H9 (cell line): ENCODE measurements around the gene PIM3. TPM values are rescaled to one million over a fixed set of nuclear protein-coding genes. Genes with fewer than 3 reads are reported as not detected.
A peak's percentile ranks its signal among the peaks of the same experiment; 100 is the strongest.

ENCODE experiments used
- DNase-seq: peaks from one replicate; pipeline ENCODE4 v3.0.0-alpha.2; 2017
- H2AFZ ChIP-seq: one replicate; pipeline ENCODE4 v1.6.1; 2013; ENCODE audit warnings: mild to moderate bottlenecking, low read length, control low read depth, moderate library complexity
- H2AK5ac ChIP-seq: 2 replicates; pipeline ENCODE4 v1.6.1; 2013; ENCODE audit warnings: low read length, control low read depth, mixed read lengths; ENCODE audit not compliant: insufficient read length
- H2BK120ac ChIP-seq: one replicate; pipeline ENCODE4 v1.6.1; 2013; ENCODE audit warnings: low read depth, mild to moderate bottlenecking, low read length, control low read depth, inconsistent platforms; ENCODE audit not compliant: poor library complexity, severe bottlenecking
- H2BK12ac ChIP-seq: 2 replicates; pipeline ENCODE4 v1.6.1; 2013; ENCODE audit warnings: low read length, control low read depth, mixed read lengths, low read depth; ENCODE audit not compliant: insufficient read length
- H2BK15ac ChIP-seq: 2 replicates; pipeline ENCODE4 v1.6.1; 2013; ENCODE audit warnings: low read depth, low read length, control low read depth
- H2BK20ac ChIP-seq: one replicate; pipeline ENCODE4 v1.6.1; 2013; ENCODE audit warnings: low read depth, mild to moderate bottlenecking, low read length, control low read depth, inconsistent platforms; ENCODE audit not compliant: poor library complexity, severe bottlenecking
- H2BK5ac ChIP-seq: 2 replicates; pipeline ENCODE4 v1.6.1; 2013; ENCODE audit warnings: low read length, control low read depth, mixed read lengths; ENCODE audit not compliant: insufficient read length
- H3K14ac ChIP-seq: 2 replicates; pipeline ENCODE4 v1.6.1; 2013; ENCODE audit warnings: low read length, control low read depth; ENCODE audit not compliant: insufficient read depth
- H3K18ac ChIP-seq: 2 replicates; pipeline ENCODE4 v1.6.1; 2013; ENCODE audit warnings: low read depth, mild to moderate bottlenecking, mixed read lengths, low read length, control low read depth; ENCODE audit not compliant: insufficient read length
- H3K23ac ChIP-seq: 2 replicates; pipeline ENCODE4 v1.6.1; 2013; ENCODE audit warnings: low read length, control low read depth, mixed read lengths, low read depth; ENCODE audit not compliant: insufficient read length
- H3K23me2 ChIP-seq: 2 replicates; pipeline ENCODE4 v1.6.1; 2013; ENCODE audit warnings: low read depth, mild to moderate bottlenecking, mixed read lengths, low read length, control low read depth; ENCODE audit not compliant: insufficient read length, poor library complexity, severe bottlenecking
- H3K27ac ChIP-seq: 2 replicates; pipeline ENCODE4 v1.5.1; 2013; ENCODE audit warnings: low read length, control low read depth, mixed read lengths, low read depth; ENCODE audit not compliant: insufficient read length
- H3K27me3 ChIP-seq: 2 replicates; pipeline ENCODE4 v1.6.1; 2013; ENCODE audit warnings: low read length, control low read depth, inconsistent platforms; ENCODE audit not compliant: insufficient read depth
- H3K4ac ChIP-seq: 2 replicates; pipeline ENCODE4 v1.6.1; 2013; ENCODE audit warnings: low read depth, mild to moderate bottlenecking, control low read depth, inconsistent platforms, low read length, moderate library complexity
- H3K4me1 ChIP-seq: 2 replicates; pipeline ENCODE4 v1.6.1; 2013; ENCODE audit warnings: low read length, control low read depth, inconsistent platforms; ENCODE audit not compliant: insufficient read depth
- H3K4me2 ChIP-seq: 2 replicates; pipeline ENCODE4 v1.6.1; 2013; ENCODE audit warnings: low read length, control low read depth, mixed read lengths; ENCODE audit not compliant: insufficient read length, insufficient read depth
- H3K56ac ChIP-seq: 2 replicates; pipeline ENCODE4 v1.6.1; 2013; ENCODE audit warnings: low read depth, mild to moderate bottlenecking, mixed read lengths, low read length, control low read depth; ENCODE audit not compliant: insufficient read length
- H3K79me1 ChIP-seq: 2 replicates; pipeline ENCODE4 v1.6.1; 2013; ENCODE audit warnings: low read depth, mild to moderate bottlenecking, moderate library complexity, low read length, control low read depth, inconsistent platforms; ENCODE audit not compliant: insufficient read depth, poor library complexity, severe bottlenecking
- H3K79me2 ChIP-seq: 2 replicates; pipeline ENCODE4 v1.6.1; 2013; ENCODE audit warnings: low read length, control low read depth, inconsistent platforms; ENCODE audit not compliant: insufficient read depth
- H3K9ac ChIP-seq: 2 replicates; pipeline ENCODE4 v1.6.1; 2013; ENCODE audit warnings: low read length, control low read depth, mixed read lengths; ENCODE audit not compliant: insufficient read length; ENCODE audit errors: extremely low read depth
- H3K9me3 ChIP-seq: one replicate; pipeline ENCODE4 v1.6.1; 2013; ENCODE audit warnings: low read depth, low read length, inconsistent platforms; ENCODE audit not compliant: control insufficient read depth
- H3T11ph ChIP-seq: one replicate; pipeline ENCODE4 v1.6.1; 2013; ENCODE audit warnings: mild to moderate bottlenecking, low read length, control low read depth, inconsistent platforms
- H4K20me1 ChIP-seq: one replicate; pipeline ENCODE4 v1.6.1; 2013; ENCODE audit not compliant: control insufficient read depth, insufficient read length, insufficient read depth
- H4K5ac ChIP-seq: 2 replicates; pipeline ENCODE4 v1.6.1; 2013; ENCODE audit warnings: low read depth, mild to moderate bottlenecking, mixed read lengths, low read length, control low read depth; ENCODE audit not compliant: insufficient read length
- H4K8ac ChIP-seq: replicated peaks from 2 replicates; pipeline ENCODE4 v1.6.1; 2013; ENCODE audit warnings: low read length, control low read depth, mixed read lengths, low read depth; ENCODE audit not compliant: insufficient read length
- H4K91ac ChIP-seq: 2 replicates; pipeline ENCODE4 v1.6.1; 2013; ENCODE audit warnings: low read depth, mild to moderate bottlenecking, moderate library complexity, mixed read lengths, low read length, control low read depth; ENCODE audit not compliant: insufficient read length
- H3K27ac Mint-ChIP-seq, 3 experiments: 2 replicates in 2 of 3; 3 replicates in 1 of 3; pipeline ENCODE4 v1.8.0; 2020 to 2021; ENCODE audit warnings: mixed read lengths in 3 of 3, mild to moderate bottlenecking in 1 of 3, moderate library complexity in 1 of 3
- H3K27me3 Mint-ChIP-seq: 2 replicates; pipeline ENCODE4 v1.8.0; 2021; ENCODE audit warnings: low read depth, mild to moderate bottlenecking, moderate library complexity, mixed read lengths
- H3K36me3 Mint-ChIP-seq, 3 experiments: 2 replicates in 2 of 3; 3 replicates in 1 of 3; pipeline ENCODE4 v1.8.0; 2020 to 2021; ENCODE audit warnings: low read depth in 3 of 3, mixed read lengths in 3 of 3; ENCODE audit not compliant: insufficient read depth in 1 of 3
- H3K4me1 Mint-ChIP-seq, 2 experiments: 2 replicates each; pipeline ENCODE4 v1.8.0; 2020; ENCODE audit warnings: mixed read lengths in 2 of 2
- H3K4me3 Mint-ChIP-seq, 2 experiments: 2 replicates in 1 of 2; 3 replicates in 1 of 2; pipeline ENCODE4 v1.8.0; 2020 to 2021; ENCODE audit warnings: mild to moderate bottlenecking in 2 of 2, mixed read lengths in 2 of 2, moderate library complexity in 1 of 2
- H3K9me3 Mint-ChIP-seq, 2 experiments: 2 replicates in 1 of 2; 3 replicates in 1 of 2; pipeline ENCODE4 v1.8.0; 2020; ENCODE audit warnings: mild to moderate bottlenecking in 2 of 2, mixed read lengths in 2 of 2, moderate library complexity in 1 of 2
- WGBS: extraction: QIAGEN DNeasy Blood & Tissue Kit; methylation state at CpG from one replicate; pipeline ENCODE4 v1.1.7; 2013; ENCODE audit warnings: missing lambda C conversion rate, low lambda C conversion rate, mixed read lengths; ENCODE audit not compliant: insufficient read length; ENCODE audit errors: extremely low coverage; 5-methylcytosine and 5-hydroxymethylcytosine counted together
- total RNA-seq: library from RNA; stranded (reverse); gene quantifications from 2 replicates; pipeline ENCODE4 v1.2.1, GENCODE V29; 2021
- TF ChIP-seq, protein P1 (sequence below): fragments of 200-600 bp; sonication (generic); conservative IDR thresholded peaks from 3 replicates; pipeline ENCODE4 v1.8.0; 2021; ENCODE audit warnings: antibody characterized with exemption, mild to moderate bottlenecking

PIM3 gene
- total RNA-seq, 1 experiment from 2014 or later, result 43.4 TPM

- Mint-ChIP-seq H3K4me1 (peaks cover 6 to 11% of the 10 kb centered on the region in 2 experiments), H3K36me3 (no peaks in the 10 kb centered on the region), H3K4me3 (peak overlapping the region; percentile 41 to 74), H3K27ac (no peak overlapping the region), H3K27me3 (peaks cover 2% of the 10 kb centered on the region; the same call in 1 of the 2 replicates), H3K9me3 (no peaks in the 10 kb centered on the region; a peak in 2 of 5 replicates)
- Histone ChIP-seq H4K5ac (no peak overlapping the region), H3K4me2 (no peak overlapping the region), H2AFZ (no peak overlapping the region), H3K4me1 (peaks cover 2% of the 10 kb centered on the region; the same call in 1 of the 2 replicates), H3K18ac (no peak overlapping the region), H3K27me3 (no peaks in the 10 kb centered on the region), H3K56ac (no peak overlapping the region), H3K9me3 (no peaks in the 10 kb centered on the region), H3K23ac (no peak overlapping the region), H3K79me1 (no peaks in the 10 kb centered on the region), H3K14ac (no peak overlapping the region; the same call in 1 of the 2 replicates), H4K91ac (no peak overlapping the region), H2BK120ac (no peak overlapping the region), H3K79me2 (no peaks in the 10 kb centered on the region), H3K4ac (no peak overlapping the region), H2BK20ac (no peak overlapping the region), H3K9ac (no peak overlapping the region), H4K20me1 (no peaks in the 10 kb centered on the region), H3K23me2 (peaks cover 9% of the 10 kb centered on the region), H2AK5ac (no peak overlapping the region), H3T11ph (no peak overlapping the region), H4K8ac (no peak overlapping the region), H2BK12ac (no peak overlapping the region), H2BK5ac (no peak overlapping the region), H2BK15ac (no peak overlapping the region), H3K27ac (no peak overlapping the region)
- WGBS, result no CpG with 5 or more reads among the region's 21 CpGs
- TF ChIP-seq, protein P1, sequence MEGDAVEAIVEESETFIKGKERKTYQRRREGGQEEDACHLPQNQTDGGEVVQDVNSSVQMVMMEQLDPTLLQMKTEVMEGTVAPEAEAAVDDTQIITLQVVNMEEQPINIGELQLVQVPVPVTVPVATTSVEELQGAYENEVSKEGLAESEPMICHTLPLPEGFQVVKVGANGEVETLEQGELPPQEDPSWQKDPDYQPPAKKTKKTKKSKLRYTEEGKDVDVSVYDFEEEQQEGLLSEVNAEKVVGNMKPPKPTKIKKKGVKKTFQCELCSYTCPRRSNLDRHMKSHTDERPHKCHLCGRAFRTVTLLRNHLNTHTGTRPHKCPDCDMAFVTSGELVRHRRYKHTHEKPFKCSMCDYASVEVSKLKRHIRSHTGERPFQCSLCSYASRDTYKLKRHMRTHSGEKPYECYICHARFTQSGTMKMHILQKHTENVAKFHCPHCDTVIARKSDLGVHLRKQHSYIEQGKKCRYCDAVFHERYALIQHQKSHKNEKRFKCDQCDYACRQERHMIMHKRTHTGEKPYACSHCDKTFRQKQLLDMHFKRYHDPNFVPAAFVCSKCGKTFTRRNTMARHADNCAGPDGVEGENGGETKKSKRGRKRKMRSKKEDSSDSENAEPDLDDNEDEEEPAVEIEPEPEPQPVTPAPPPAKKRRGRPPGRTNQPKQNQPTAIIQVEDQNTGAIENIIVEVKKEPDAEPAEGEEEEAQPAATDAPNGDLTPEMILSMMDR, result no peak
- no peak for DNase-seq
Measured at GRCh38 chr22:49936973-49937757, 23.4 kb upstream of the PIM3 start.
